AG09319 (cell line): ENCODE results near the gene SYNGR3.

Experiments
- DNase-seq: peaks from one replicate; pipeline ENCODE4 v3.0.0-alpha.2; 2010; ENCODE audit warnings: low read depth; ENCODE audit errors: extremely low read depth
- TF ChIP-seq, protein P1 (sequence below): IDR thresholded peaks from 2 replicates; pipeline ENCODE4 v1.5.1; 2011; ENCODE audit warnings: low read depth, mild to moderate bottlenecking, inconsistent platforms, low read length, moderate library complexity

SYNGR3 gene

GRCh38 chr16:1963806-1964505 is 25.8 kb upstream of the SYNGR3 start:
- TF ChIP-seq, protein P1, sequence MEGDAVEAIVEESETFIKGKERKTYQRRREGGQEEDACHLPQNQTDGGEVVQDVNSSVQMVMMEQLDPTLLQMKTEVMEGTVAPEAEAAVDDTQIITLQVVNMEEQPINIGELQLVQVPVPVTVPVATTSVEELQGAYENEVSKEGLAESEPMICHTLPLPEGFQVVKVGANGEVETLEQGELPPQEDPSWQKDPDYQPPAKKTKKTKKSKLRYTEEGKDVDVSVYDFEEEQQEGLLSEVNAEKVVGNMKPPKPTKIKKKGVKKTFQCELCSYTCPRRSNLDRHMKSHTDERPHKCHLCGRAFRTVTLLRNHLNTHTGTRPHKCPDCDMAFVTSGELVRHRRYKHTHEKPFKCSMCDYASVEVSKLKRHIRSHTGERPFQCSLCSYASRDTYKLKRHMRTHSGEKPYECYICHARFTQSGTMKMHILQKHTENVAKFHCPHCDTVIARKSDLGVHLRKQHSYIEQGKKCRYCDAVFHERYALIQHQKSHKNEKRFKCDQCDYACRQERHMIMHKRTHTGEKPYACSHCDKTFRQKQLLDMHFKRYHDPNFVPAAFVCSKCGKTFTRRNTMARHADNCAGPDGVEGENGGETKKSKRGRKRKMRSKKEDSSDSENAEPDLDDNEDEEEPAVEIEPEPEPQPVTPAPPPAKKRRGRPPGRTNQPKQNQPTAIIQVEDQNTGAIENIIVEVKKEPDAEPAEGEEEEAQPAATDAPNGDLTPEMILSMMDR = no peak
- DNase-seq = no peak

- peak; percentile 99 for DNase-seq
- TF ChIP-seq, protein P1 = no peak
Measured at GRCh38 chr16:1964506-1965395, 25.0 kb upstream of the SYNGR3 start, which contains the start of gene RPS2. Gene RPS2 (minus strand): TSS chr16:1964826. CDS start chr16:1964625, 201 bp downstream.

- TF ChIP-seq, protein P1 = no peak
- no peak for DNase-seq
Measured at GRCh38 chr16:1965396-1966001, 24.3 kb upstream of the SYNGR3 start.

- TF ChIP-seq, protein P1 = no peak
- DNase-seq = no peak
Measured at GRCh38 chr16:1966460-1966859, 23.3 kb upstream of the SYNGR3 start, which contains the start of gene RNF151. Gene RNF151 (plus strand): TSS chr16:1966856. CDS start chr16:1966882, 26 bp downstream.

DNA sequence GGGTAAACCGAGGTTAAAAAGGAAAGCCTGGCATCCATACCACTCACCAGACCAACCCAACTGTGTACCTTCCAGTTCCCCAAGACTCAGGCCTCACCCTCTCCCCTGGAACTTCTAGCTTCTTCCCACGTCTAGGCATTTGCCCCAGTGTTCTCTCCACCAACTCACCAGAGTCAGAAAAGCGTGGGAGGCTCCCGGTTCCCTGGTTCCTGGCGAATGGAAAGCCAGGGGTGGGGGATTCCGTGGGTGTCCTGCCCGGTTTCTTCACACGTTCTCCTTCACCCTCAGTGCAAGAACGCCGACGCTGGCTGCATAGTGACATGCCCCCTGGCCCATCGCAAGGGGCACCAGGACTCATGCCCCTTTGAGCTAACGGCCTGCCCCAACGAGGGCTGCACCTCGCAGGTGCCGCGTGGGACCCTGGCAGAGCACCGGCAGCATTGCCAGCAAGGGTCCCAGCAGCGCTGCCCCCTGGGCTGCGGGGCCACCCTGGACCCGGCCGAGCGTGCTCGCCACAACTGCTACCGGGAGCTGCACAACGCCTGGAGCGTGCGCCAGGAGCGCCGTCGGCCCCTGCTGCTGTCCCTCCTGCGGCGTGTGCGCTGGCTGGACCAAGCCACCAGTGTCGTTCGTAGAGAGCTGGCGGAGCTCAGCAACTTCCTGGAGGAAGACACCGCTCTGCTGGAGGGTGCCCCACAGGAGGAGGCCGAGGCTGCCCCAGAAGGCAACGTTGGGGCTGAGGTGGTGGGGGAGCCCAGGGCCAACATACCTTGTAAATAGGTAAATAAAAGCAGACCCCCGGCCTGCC is 21.4 kb upstream of the SYNGR3 start:
- TF ChIP-seq, protein P1 = no peak
- no peak for DNase-seq

DNA sequence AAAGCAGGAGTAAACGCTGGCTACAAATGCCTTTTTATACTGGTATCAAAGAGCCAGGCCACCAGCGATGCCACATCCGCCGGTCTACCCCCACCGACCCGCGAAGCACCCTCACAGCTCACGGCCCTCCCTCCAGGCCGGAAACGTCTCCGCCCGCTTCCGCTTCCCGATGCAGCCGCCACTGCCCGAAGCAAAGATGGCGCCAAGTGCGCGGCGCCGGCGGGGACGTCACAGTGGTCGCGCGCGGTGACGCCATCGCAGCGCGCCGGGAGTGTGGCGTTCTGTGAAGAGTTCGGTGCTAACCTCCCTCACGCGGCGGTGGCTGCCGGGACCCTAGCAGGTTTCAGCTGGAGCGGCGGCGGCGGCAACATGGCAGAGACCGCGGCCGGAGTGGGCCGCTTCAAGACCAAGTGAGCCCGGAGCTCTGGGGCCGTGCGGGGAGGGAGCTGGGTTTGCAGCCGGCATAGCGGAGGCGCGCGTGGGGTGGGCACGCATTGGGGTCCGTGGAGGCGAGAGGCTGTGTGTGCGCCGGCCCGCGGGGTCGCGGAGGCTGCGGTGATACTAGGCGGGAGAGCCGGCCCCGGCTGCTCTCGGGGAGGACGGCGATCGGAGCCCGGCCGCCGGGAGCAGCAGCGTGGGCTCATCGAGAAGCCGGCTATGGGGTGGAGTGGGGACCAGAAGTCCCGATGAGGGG is 17.8 kb upstream of the SYNGR3 start, which contains the start of gene TBL3:
TSS of gene TBL3 (plus strand) at position 258 of the 694 bp plus-strand sequence. CDS start at position 370, 112 bp downstream.
- peak; percentile 74 for DNase-seq
- TF ChIP-seq, protein P1 = no peak
